HEK293 (cell line): ENCODE measurements around the gene TLL1.

Experiments
- CTCF ChIA-PET: fragments of 350-600 bp; formaldehyde crosslinking; extraction: SDS; loops from one replicate; lab custom pipeline; 2021; ENCODE audit warnings: antibody characterized with exemption; lab: Yijun Ruan, JAX
- POLR2A ChIA-PET: fragments of 300-600 bp; formaldehyde crosslinking; extraction: SDS; loops from one replicate; lab custom pipeline; 2020; ENCODE audit warnings: antibody characterized with exemption, inconsistent platforms; lab: Yijun Ruan, JAX
- H3K27ac ChIP-seq: fragments of 200-500 bp; sonication (Bioruptor generic); 2 replicates; pipeline ENCODE4 v1.5.1; 2014; ENCODE audit warnings: low read depth, low read length, control low read depth, inconsistent platforms; ENCODE audit errors: extremely low read depth
- H3K36me3 ChIP-seq, 2 experiments: fragments of 200-500 bp in 1 of 2; sonication (Bioruptor generic) in 1 of 2; 1 replicate in 1 of 2; 2 replicates in 1 of 2; pipeline ENCODE4 v1.5.1; 2014 to 2017; ENCODE audit warnings: inconsistent platforms in 2 of 2, low read length in 2 of 2; ENCODE audit not compliant: control insufficient read depth in 2 of 2, insufficient read depth in 1 of 2
- H3K4me1 ChIP-seq: fragments of 200-500 bp; sonication (Bioruptor generic); 2 replicates; pipeline ENCODE4 v1.5.1; 2014; ENCODE audit warnings: mild to moderate bottlenecking, low read length, inconsistent platforms; ENCODE audit not compliant: control insufficient read depth, insufficient read depth
- H3K4me3 ChIP-seq: 2 replicates; pipeline ENCODE4 v1.5.1; 2011; ENCODE audit warnings: low read depth, mild to moderate bottlenecking, control low read depth, low read length, moderate library complexity
- H3K9me3 ChIP-seq: fragments of 200-500 bp; sonication (Bioruptor generic); 2 replicates; pipeline ENCODE4 v1.5.1; 2014; ENCODE audit warnings: low read depth, low read length, inconsistent platforms; ENCODE audit not compliant: control insufficient read depth, insufficient read depth
- ELK4 ChIP-seq: IDR thresholded peaks from 2 replicates; pipeline ENCODE4 v1.6.1; 2011; ENCODE audit warnings: mild to moderate bottlenecking, low read depth, low read length, borderline replicate concordance
- KLF10 ChIP-seq: fragments of 450-650 bp; IDR thresholded peaks from 2 replicates; pipeline ENCODE4 v1.5.1; 2018; ENCODE audit warnings: missing biosample characterization, mild to moderate bottlenecking, missing genetic modification characterization
- TCF7L2 ChIP-seq: IDR thresholded peaks from 2 replicates; pipeline ENCODE4 v1.6.1; 2011; ENCODE audit warnings: low read depth, mild to moderate bottlenecking, inconsistent platforms, low read length, moderate library complexity, borderline replicate concordance
- TRIM28 ChIP-seq: IDR thresholded peaks from 2 replicates; pipeline ENCODE4 v1.6.1; 2011; ENCODE audit warnings: low read length, control low read depth, borderline replicate concordance
- ZBTB48 ChIP-seq: fragments of 450-650 bp; formaldehyde crosslinking; IDR thresholded peaks from 2 replicates; pipeline ENCODE4 v1.5.1; 2016; ENCODE audit warnings: missing biosample characterization, missing genetic modification characterization
- ZFP37 ChIP-seq: fragments of 450-650 bp; formaldehyde crosslinking; IDR thresholded peaks from 2 replicates; pipeline ENCODE4 v1.5.1; 2016; ENCODE audit warnings: missing biosample characterization, missing genetic modification characterization
- ZNF114 ChIP-seq: fragments of 450-650 bp; formaldehyde crosslinking; IDR thresholded peaks from 2 replicates; pipeline ENCODE4 v1.5.0; 2017; ENCODE audit warnings: missing biosample characterization, missing genetic modification characterization
- ZNF121 ChIP-seq: fragments of 450-650 bp; formaldehyde crosslinking; IDR thresholded peaks from 2 replicates; pipeline ENCODE4 v1.5.1; 2016; ENCODE audit warnings: missing biosample characterization, missing genetic modification characterization
- ZNF132 ChIP-seq: fragments of 450-650 bp; formaldehyde crosslinking; IDR thresholded peaks from 2 replicates; pipeline ENCODE4 v1.5.1; 2017; ENCODE audit warnings: missing biosample characterization, missing genetic modification characterization, borderline replicate concordance
- ZNF174 ChIP-seq: fragments of 450-650 bp; formaldehyde crosslinking; IDR thresholded peaks from 2 replicates; pipeline ENCODE4 v1.5.0; 2017; ENCODE audit warnings: missing biosample characterization, mild to moderate bottlenecking, missing genetic modification characterization
- ZNF214 ChIP-seq: fragments of 450-650 bp; formaldehyde crosslinking; IDR thresholded peaks from 2 replicates; pipeline ENCODE4 v1.5.1; 2017; ENCODE audit warnings: missing biosample characterization, mild to moderate bottlenecking, missing genetic modification characterization, borderline replicate concordance
- ZNF354C ChIP-seq: fragments of 450-650 bp; formaldehyde crosslinking; IDR thresholded peaks from 2 replicates; pipeline ENCODE4 v1.5.1; 2016; ENCODE audit warnings: missing biosample characterization, missing genetic modification characterization, low read depth, borderline replicate concordance
- ZNF473 ChIP-seq: fragments of 450-650 bp; formaldehyde crosslinking; IDR thresholded peaks from 2 replicates; pipeline ENCODE4 v1.5.1; 2017; ENCODE audit warnings: missing biosample characterization, missing genetic modification characterization
- ZNF514 ChIP-seq: fragments of 450-650 bp; formaldehyde crosslinking; IDR thresholded peaks from 2 replicates; pipeline ENCODE4 v1.5.1; 2016; ENCODE audit warnings: missing biosample characterization, missing genetic modification characterization
- ZNF521 ChIP-seq: fragments of 450-650 bp; formaldehyde crosslinking; IDR thresholded peaks from 2 replicates; pipeline ENCODE4 v1.5.1; 2017; ENCODE audit warnings: missing biosample characterization, mild to moderate bottlenecking, missing genetic modification characterization
- ZNF530 ChIP-seq: fragments of 450-650 bp; formaldehyde crosslinking; IDR thresholded peaks from 2 replicates; pipeline ENCODE4 v1.5.1; 2016; ENCODE audit warnings: low read depth, missing biosample characterization, missing genetic modification characterization
- ZNF558 ChIP-seq: fragments of 450-650 bp; formaldehyde crosslinking; IDR thresholded peaks from 2 replicates; pipeline ENCODE4 v1.5.1; 2016; ENCODE audit warnings: missing biosample characterization, missing genetic modification characterization
- ZNF600 ChIP-seq: fragments of 450-650 bp; formaldehyde crosslinking; IDR thresholded peaks from 2 replicates; pipeline ENCODE4 v1.5.1; 2016; ENCODE audit warnings: missing biosample characterization, missing genetic modification characterization
- ZNF624 ChIP-seq: fragments of 450-650 bp; formaldehyde crosslinking; IDR thresholded peaks from 2 replicates; pipeline ENCODE4 v1.5.1; 2017; ENCODE audit warnings: missing biosample characterization, missing genetic modification characterization
- ZNF658 ChIP-seq: fragments of 450-650 bp; formaldehyde crosslinking; IDR thresholded peaks from 2 replicates; pipeline ENCODE4; 2016; ENCODE audit warnings: missing biosample characterization, missing genetic modification characterization
- ZNF776 ChIP-seq: fragments of 450-650 bp; formaldehyde crosslinking; IDR thresholded peaks from 2 replicates; pipeline ENCODE4 v1.5.0; 2017; ENCODE audit warnings: missing biosample characterization, missing genetic modification characterization, borderline replicate concordance
- ZSCAN4 ChIP-seq: fragments of 450-650 bp; formaldehyde crosslinking; IDR thresholded peaks from 2 replicates; pipeline ENCODE4 v1.5.1; 2017; ENCODE audit warnings: missing biosample characterization, missing genetic modification characterization
- TF ChIP-seq, protein P1 (sequence below): fragments of 450-650 bp; formaldehyde crosslinking; IDR thresholded peaks from 2 replicates; pipeline ENCODE4 v1.5.1; 2016; ENCODE audit warnings: missing biosample characterization, missing genetic modification characterization, borderline replicate concordance
- TF ChIP-seq, protein P2 (sequence below): fragments of 450-650 bp; formaldehyde crosslinking; IDR thresholded peaks from 2 replicates; pipeline ENCODE4 v1.5.1; 2016; ENCODE audit warnings: missing biosample characterization, missing genetic modification characterization

TLL1 gene

DNA sequence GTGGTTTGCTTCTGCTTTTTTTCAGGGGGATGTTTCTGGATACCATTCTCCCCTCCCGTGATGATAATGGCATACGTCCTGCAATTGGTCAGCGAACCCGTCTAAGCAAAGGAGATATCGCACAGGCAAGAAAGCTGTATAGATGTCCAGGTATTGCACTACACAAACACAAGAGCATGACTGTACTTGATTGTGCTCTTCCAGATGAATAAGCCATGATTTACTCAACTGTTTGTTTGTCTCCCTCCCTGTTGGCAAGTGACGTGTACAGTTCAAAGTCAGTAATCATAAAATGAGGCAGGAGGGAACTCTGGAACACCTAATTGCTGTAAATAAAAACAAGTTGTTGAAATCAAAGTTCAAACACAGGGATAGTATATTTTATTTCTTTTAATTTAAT is 141.4 kb downstream of the TLL1 start (continued):
- TF ChIP-seq, protein P1, sequence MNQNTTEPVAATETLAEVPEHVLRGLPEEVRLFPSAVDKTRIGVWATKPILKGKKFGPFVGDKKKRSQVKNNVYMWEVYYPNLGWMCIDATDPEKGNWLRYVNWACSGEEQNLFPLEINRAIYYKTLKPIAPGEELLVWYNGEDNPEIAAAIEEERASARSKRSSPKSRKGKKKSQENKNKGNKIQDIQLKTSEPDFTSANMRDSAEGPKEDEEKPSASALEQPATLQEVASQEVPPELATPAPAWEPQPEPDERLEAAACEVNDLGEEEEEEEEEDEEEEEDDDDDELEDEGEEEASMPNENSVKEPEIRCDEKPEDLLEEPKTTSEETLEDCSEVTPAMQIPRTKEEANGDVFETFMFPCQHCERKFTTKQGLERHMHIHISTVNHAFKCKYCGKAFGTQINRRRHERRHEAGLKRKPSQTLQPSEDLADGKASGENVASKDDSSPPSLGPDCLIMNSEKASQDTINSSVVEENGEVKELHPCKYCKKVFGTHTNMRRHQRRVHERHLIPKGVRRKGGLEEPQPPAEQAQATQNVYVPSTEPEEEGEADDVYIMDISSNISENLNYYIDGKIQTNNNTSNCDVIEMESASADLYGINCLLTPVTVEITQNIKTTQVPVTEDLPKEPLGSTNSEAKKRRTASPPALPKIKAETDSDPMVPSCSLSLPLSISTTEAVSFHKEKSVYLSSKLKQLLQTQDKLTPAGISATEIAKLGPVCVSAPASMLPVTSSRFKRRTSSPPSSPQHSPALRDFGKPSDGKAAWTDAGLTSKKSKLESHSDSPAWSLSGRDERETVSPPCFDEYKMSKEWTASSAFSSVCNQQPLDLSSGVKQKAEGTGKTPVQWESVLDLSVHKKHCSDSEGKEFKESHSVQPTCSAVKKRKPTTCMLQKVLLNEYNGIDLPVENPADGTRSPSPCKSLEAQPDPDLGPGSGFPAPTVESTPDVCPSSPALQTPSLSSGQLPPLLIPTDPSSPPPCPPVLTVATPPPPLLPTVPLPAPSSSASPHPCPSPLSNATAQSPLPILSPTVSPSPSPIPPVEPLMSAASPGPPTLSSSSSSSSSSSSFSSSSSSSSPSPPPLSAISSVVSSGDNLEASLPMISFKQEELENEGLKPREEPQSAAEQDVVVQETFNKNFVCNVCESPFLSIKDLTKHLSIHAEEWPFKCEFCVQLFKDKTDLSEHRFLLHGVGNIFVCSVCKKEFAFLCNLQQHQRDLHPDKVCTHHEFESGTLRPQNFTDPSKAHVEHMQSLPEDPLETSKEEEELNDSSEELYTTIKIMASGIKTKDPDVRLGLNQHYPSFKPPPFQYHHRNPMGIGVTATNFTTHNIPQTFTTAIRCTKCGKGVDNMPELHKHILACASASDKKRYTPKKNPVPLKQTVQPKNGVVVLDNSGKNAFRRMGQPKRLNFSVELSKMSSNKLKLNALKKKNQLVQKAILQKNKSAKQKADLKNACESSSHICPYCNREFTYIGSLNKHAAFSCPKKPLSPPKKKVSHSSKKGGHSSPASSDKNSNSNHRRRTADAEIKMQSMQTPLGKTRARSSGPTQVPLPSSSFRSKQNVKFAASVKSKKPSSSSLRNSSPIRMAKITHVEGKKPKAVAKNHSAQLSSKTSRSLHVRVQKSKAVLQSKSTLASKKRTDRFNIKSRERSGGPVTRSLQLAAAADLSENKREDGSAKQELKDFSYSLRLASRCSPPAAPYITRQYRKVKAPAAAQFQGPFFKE (tag by site-specific recombination): no peak
- no peak for TF ChIP-seq ZNF776 (tag by site-specific recombination)
- TF ChIP-seq, protein P2, sequence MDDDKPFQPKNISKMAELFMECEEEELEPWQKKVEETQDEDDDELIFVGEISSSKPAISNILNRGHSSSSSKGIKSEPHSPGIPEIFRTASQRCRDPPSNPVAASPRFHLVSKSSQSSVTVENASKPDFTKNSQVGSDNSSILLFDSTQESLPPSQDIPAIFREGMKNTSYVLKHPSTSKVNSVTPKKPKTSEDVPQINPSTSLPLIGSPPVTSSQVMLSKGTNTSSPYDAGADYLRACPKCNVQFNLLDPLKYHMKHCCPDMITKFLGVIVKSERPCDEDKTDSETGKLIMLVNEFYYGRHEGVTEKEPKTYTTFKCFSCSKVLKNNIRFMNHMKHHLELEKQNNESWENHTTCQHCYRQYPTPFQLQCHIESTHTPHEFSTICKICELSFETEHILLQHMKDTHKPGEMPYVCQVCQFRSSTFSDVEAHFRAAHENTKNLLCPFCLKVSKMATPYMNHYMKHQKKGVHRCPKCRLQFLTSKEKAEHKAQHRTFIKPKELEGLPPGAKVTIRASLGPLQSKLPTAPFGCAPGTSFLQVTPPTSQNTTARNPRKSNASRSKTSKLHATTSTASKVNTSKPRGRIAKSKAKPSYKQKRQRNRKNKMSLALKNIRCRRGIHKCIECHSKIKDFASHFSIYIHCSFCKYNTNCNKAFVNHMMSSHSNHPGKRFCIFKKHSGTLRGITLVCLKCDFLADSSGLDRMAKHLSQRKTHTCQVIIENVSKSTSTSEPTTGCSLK (tag by site-specific recombination): no peak

GRCh38 chr4:166017804-166018203 is 144.8 kb downstream of the TLL1 start:
- POLR2A ChIA-PET: no interaction called here
- Histone ChIP-seq H3K27ac (no peak overlapping the region), H3K4me1 (no peaks in the 10 kb centered on the region), H3K9me3 (no peaks in the 10 kb centered on the region), H3K4me3 (no peak overlapping the region), H3K36me3 (no peaks in the 10 kb centered on the region)
- CTCF ChIA-PET: no interaction called here
- TF ChIP-seq ZNF473 (tag by site-specific recombination) (no peak), ZFP37 (no peak), ZNF214 (no peak), ZSCAN4 (tag by site-specific recombination) (no peak), ZNF521 (no peak), ZNF530 (no peak), ELK4 (no peak), ZNF514 (no peak)

DNA sequence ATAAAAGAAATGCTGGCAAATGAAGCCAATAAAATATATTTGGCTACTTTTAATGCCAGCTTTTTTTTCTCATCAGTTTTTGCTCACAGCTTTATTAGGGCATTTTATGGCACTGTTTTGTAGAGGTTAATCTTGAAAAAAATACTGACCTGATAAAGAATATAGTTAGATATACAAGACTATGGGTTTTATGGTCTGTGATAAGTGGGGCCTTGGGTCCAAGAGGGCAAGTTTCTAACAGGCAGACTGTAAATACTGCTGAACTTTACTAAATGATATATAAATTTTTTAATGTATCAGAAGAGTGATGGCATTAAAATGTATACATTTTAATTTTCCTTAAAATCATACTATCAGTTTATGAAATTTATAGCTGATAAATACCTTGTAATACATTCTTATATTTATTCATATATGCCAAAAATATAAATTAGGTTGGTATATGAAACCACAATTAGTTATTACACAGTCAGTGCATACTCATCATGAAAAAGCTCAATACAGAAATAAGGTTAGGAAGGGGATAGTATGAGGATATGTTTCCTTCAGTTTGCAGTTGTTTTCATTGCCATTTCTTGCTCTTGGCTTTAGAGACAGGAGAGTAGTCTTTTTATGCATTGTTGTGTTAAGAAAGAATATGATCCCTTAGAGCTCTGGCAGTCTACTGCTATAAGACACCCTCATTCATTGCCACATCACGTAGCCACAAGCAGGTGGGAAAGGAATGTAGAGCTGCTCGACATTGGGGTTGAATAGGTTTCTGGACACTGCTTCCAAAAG is 146.6 kb downstream of the TLL1 start:
- H3K4me1 ChIP-seq: no peaks in the 10 kb centered on the region
- ChIA-PET CTCF (no interaction called here), POLR2A (no interaction called here)
- no peaks in the 10 kb centered on the region for H3K36me3 ChIP-seq
- no peaks in the 10 kb centered on the region for H3K9me3 ChIP-seq
- no peak overlapping the region for H3K4me3 ChIP-seq
- no peak overlapping the region for H3K27ac ChIP-seq
- TF ChIP-seq ZNF354C (no peak), ZNF600 (tag by site-specific recombination) (no peak), ZNF121 (tag by site-specific recombination) (no peak), ZBTB48 (tag by site-specific recombination) (no peak), ZNF624 (tag by site-specific recombination) (no peak), ZNF114 (tag by site-specific recombination) (no peak), ZNF132 (tag by site-specific recombination) (no peak), ZNF558 (tag by site-specific recombination) (no peak), ZNF174 (tag by site-specific recombination) (no peak), TCF7L2 (no peak), TRIM28 (no peak), KLF10 (no peak), ZNF658 (tag by site-specific recombination) (no peak)
